Stimulated activated CD4-positive, alpha-beta T cell treated with anti-CD3 and anti-CD28 coated beads, Interleukin-4, amount 100 ng/mL, for 48 hours (primary cell): ENCODE data around the gene FAM240A.

Source experiments
- DNase-seq, 2 donors: peaks; one replicate each; pipeline ENCODE4 v3.0.0-alpha.2; 2020; ENCODE audit warnings: low read depth in 2 of 2

Gene FAM240A

DNA sequence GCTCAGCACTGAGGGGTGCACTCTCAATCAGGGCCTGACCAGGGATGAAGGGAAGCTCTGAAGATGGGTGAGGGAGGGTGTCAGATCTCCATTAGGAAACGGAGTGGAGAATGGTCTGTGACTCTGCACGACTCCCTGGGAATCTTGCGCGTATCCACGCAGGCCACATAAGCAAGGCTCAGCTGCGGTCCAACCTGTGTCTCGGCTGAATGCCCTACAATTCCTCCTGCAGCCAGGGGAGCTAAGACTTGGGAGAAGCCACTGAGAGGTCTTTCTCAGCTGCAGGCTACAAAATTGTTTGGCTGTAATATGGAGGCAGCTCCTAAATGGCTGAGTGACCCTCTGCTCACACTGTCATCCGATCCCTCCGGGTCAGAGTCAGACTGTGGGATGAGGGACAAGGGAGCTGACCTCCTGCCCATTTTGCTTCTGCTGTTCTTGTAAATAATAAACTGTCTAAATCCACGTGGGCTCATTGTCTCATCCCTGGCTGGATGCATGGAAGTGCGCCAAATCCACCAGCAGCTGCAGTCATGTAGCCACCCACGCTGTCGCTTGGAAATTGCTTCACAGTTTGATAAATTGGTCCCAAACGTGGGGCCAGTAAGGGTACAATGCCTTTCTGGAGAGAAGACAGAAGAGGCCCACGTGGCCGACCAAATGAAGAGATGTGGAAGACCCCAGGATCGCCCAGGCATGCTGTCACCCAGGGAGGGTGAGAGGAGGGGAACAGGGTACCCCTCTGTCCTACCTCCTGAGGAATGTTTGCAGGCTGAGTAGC, 50.6 kb downstream of the FAM240A start:
- no peak for DNase-seq

DNA sequence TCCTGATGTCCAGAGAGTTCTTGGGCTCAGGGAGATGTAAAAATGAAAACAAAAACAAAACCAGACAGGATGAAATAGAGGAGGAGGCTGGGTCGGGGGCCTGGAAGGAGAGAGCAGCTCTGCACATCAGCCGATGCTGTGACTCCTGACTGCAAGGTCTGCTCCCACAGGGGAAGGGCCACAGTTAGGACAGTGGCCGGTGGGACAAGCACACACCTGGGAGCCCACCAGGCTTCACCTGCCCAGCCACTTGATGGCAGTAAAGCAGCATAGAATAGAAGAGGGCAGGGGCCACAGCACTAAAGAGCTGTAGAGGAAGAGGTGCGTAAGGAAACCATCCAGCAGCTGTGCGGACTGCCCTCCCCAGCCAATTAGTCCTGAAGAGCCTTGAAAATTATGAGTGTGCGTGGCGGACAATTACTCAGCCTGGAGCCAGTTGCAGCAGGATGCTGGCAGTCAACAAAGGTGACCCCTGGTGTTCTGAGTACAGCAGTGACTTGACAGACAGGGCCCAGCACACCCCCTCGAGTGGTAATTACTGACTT, 51.3 kb downstream of the FAM240A start:
- DNase-seq, result no peak

GRCh38 chr3:46664188-46664970, 52.1 kb downstream of the FAM240A start:
- DNase-seq, result no peak

DNA sequence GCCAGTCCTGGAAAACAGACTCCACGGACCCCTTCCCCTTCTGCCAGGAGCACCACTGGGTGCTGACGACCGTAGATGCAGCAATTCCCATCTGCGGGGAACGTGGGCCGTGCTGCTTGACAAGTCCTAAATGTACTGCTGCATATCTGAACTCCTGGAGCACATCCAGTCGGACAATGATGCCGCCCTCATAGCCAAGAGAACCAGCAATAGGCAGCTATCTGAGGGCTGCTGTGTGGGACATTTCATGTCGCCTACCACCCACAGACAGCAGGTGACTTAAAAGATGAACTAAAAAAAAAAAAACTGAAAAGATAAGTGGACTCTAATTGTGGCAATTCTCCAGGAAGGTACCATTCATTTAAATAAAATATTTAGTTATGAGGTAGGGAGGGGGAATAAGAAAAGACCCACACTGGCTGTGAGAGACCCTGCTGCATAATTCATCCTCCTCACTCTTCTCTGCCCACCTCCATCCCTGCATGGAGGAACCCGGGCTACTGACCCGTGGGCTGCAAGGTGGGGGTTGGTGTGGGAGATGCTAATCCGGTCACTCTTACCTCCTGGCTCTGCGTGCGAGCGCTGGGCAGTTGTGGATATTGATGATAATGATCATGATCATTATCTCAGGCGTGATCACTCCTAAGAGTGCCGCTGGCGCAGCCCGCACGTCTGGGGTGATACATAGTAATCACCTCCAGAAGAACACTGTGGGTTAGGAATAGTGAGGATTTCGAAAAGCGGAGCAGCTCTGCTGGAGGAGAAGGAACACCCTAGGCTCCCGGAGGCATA, 52.8 kb downstream of the FAM240A start:
- DNase-seq, result no peak

DNA sequence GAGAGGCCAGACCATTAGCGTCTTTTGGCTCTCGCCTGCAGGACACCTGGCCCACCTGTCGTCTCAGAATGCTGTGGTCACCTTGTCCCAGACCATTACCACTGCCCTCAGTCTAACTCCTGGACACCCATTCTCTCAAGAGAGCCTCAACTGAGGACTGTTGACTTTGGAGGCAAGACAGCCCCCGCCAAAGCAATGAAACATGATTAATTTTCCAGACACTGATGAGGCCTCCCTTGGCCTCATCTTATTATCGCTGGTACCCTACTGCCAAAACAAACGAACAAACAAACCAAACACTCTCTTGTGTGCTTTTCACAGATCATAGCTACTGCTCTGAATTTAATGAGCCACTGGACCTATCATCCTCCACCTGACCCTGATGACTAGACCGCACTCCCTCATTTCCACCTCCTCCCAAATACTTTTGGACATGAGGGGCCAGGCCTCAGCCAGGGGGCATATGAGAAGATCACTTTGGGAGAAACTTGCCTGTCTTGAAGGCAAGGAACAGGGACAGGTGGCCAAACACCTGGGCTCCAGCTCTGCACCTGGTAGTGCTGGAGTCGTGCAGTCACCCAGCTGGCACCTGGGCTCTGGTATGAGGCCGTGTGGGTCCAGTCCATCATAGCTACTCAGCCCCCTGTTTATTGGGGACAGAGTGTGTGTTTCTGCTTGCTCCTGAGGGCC, 53.6 kb downstream of the FAM240A start:
- DNase-seq, result no peak

DNA sequence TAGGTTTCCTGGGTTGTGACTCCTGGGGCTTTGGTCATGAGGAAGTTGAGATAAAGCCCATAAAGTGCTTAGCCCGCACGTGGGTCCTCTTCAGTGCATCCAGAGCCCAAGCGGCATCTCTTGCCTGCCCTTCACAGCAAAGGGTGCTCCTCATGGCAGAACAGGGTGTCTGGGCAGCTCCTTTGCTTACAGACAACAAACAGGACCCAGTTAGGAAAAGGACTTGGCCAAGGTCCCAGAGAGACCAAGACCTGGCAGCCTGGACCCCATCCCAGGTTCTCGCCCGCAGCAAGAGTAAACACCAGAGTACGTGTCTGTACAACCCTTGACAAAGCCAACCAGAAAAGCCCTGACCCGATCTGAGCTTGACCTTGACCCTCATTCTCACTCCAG, 54.1 kb downstream of the FAM240A start:
- no peak for DNase-seq

DNA sequence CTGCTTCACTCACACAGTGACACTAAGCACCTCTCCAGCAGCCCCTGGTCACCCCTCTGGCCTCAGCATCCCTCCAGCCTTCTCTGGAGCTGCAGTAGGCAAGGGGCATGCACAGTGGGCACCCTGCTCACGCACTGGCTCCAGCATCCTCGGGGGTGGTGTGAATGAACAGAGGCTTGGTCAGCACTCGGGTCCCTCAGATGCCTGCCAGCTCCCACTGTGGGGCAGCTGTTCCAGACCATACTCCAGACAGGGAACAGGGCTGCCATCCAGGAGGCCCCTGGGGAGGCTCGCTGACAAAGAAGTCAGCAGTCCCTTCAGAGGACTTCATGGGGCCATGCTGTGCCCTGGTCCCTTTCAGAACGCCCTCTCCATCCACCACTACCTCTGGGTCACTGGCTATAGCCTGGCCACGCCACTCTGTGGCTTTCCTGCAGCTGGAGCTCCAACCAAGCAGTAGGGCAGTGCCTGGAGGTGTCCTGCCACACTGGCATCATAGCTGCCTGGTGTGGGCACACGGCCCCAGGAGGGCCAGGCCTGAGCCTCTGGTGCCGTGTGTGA, 54.8 kb downstream of the FAM240A start:
- no peak for DNase-seq

DNA sequence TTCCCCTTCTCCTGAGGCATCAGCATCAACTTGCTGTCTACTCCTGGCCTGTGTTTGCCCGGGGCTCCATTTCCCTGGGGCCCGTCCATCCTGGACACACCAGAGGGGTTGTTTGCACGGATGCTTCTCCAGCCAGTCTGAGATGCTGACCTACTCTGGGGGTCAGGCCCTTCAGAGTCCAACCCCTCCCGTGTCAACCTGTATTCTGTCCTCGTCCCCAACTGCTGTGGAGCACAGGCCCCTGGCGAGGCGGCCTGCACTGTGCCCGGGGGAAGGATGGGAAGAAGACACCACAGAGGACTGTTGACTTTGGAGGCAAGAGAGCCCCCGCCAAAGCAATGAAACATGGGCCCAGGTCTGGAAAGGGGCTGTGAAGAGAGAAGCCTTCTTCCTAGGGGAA, 55.3 kb downstream of the FAM240A start:
- no peak for DNase-seq

- DNase-seq, result no peak
Observed at GRCh38 chr3:46668116-46668515, 55.8 kb downstream of the FAM240A start.

- DNase-seq, result no peak
Observed at GRCh38 chr3:46668591-46668990, 56.3 kb downstream of the FAM240A start.

DNA sequence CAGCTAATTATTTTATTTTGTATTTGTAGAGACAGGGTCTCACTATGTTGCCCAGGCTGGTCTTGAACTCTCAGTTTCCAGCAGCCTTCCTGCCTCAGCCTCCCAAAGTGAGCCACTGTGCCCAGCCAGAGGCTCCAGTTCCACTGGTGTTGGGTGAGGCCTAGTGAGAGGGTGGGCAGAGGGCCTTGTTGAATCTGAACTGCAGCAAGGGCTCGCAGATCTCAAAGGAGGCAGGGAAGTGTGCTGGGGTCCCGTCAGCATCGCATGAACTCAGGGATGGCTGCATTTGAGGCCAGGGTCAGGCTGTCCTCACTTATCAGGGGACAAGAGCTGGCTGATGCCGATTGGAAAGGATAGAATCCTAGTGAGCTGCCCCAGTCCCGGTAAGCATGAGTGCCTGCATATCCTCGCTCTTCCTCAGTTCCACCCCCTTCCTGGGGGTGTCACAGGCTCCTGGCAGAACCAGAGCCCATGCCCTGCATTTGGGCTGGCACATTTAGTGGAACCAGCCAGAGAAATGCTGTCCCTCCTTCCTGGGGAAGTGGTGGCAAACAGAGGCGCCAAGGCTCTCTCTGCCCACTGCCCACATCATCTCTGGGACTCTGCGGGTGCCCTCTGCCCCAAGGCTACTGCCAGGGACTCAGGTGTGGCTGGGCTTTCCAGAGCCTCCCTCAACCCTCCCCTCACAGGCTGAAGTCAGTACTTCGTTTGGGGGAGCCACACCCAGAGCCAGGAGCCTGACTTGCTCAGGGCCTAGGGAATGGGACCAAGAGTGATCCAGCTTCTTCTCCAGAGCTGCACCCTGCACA, 57.1 kb downstream of the FAM240A start:
- DNase-seq, result no peak

DNA sequence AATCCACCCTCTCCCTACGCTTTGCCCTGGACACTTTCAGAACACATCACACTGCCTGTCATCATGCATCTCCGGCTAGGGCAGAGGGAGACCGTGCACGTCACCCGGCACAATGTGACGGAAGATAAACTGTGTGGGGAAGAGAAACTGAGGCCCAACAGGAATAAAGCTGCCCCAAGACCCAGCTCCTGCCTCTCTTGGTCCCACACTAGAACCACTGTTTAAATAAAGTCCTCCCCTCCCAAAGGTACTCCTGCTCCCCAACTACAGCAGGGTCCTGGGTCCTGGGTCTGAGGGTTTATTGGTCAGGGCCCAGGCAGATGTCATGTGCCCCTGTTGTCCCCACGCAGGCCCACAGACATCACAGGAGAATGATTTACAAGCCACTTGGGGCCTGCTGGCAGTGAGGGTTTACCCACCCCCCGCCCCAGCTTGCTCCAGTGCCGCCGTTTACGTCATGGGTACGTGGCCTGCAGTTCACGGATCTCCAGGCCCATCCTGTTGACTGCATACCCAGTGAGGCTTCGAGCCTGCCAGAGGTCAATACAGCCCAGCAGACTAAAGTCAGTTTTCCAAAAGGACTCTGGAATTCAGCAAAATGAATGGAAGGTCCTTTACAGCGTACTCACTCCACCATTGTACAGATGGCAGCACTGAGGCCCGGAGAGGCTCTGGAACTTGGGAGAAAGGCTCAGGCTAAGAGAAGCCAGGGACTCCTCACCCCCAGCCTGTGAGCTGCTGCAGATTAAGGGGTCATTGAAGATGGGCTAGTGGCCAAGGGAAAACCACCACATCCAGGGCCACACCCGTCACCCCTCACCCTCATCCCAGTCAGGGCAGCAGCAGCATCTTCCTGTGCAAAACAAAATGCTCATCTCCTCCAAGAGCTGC, 57.9 kb downstream of the FAM240A start:
- no peak for DNase-seq

GRCh38 chr3:46670891-46671427, 58.6 kb downstream of the FAM240A start:
- no peak for DNase-seq

DNA sequence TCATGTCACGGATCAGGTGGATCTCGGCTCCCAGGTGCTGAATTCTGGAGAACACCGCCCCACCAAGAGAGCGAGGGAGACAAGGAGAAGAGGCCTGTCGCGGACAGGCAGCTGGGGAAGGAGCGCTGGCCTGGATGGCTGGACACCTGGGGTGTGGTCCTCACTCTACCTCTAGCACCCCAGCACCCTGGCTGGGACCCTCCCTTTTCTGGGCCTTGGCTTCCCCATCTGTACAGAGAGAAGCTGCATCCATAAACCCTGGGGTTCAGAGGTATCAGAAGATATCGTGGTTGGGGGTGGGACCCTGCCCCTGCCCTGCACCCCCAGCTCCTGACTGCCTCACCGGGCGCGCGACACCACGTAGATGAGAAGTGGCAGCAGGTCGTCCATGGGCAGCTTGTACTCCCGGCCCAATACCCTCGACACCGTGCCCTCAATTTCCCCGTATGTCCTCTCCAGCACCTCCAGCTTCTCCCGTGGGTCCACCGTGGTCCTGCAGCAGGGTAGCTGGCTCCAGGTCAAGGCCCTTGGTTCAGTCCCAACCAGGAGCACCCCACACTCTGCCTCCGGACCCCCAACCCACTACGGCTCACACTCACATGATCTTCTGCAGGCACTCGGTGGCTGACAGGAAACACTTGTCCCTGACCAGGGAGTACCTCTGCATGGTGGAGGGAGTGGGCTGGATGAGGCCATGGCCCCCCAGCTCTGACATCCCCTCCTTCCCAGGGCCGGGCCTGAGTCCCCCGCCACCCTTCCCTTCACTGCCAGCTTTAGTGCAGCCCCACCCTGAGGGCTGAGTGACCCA, 59.4 kb downstream of the FAM240A start:
- DNase-seq, result no peak

- DNase-seq, result no peak
Observed at GRCh38 chr3:46672349-46672695, 60.0 kb downstream of the FAM240A start.

- no peak for DNase-seq
Observed at GRCh38 chr3:46673151-46674030, 61.1 kb downstream of the FAM240A start.
